ENCODE data around the gene OSCAR.

The OSCAR gene

DNA sequence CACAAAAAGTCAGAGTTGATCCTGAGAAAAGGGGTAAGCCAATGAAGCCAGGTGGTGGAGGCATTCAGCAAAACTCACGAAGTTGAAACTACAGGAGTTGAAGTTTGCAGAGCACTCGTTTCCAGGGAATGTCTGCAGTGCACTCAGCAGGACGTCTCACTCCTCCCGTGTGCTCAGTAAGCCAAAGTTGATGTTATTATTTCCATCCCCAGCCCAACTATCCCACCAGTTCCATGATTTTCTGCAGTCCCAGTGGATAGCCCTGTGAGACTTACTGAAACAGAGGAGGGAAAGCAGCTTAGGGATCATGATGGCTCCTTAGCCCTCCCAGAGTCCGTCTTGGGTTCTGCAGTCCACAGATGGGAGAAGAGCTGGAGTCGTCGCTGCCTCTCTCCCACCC is 19.6 kb downstream of the OSCAR start, which contains the start of gene TARM1:
TARM1 (minus strand) TSS at position 334 of the 400 bp plus-strand sequence; CDS start at position 309, 25 bp downstream.
- DNase-seq (ENCODE audit: low spot score) = no peak
- no peak for TF ChIP-seq CTCF (IDR thresholded peaks at IDR 0.05)
- Histone ChIP-seq H3K27ac (no peak within 1 kb of the TSS), H3K4me3 (no peak within 1 kb of the TSS)

DNA sequence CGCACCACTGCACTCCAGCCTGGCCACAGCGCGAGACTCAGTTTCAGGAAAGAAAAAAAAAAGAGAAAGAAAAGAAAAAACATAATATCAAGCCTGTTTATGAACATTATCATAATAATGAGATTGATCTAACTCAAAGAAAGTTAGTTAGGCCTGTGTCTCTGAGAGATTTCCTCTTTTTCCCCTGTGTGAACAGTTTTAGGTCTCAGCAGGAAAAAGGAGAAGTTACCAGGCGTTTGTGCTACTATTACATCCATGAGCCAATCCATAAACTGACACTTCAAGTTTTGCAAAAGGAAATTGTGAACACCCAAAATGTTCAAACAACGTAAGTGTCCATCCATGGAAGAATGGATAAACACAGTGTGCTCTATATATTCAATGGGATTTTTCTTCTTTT is 23.3 kb downstream of the OSCAR start:
- no peak for TF ChIP-seq CTCF (IDR thresholded peaks at IDR 0.05)
- no peak for DNase-seq (ENCODE audit: low spot score)
- Histone ChIP-seq H3K4me3 (no peak overlapping the region), H3K27ac (no peak overlapping the region)

DNA sequence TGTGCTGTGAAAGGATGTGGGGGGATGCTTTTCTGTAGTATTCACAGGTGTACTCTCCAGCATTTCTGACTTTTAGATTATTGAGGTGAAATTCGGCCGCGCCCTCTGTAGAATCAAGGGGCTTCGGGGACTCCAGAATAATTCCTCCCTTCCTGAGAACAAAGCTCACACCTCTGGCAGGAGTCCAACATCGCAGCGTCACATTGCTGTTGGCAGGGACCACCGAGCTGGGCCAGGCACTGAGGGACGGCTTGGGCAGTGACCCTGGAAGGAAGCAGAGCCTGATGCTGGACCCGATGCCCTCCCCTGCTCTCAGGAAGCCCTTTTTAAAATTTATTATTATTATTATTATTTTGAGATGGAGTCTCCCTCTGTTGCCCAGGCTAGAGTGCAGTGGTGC is 25.8 kb downstream of the OSCAR start:
- DNase-seq (ENCODE audit: low spot score) = no peak
- Histone ChIP-seq H3K27ac (no peak overlapping the region), H3K4me3 (no peak overlapping the region)
- TF ChIP-seq CTCF (IDR thresholded peaks at IDR 0.05) = no peak

DNA sequence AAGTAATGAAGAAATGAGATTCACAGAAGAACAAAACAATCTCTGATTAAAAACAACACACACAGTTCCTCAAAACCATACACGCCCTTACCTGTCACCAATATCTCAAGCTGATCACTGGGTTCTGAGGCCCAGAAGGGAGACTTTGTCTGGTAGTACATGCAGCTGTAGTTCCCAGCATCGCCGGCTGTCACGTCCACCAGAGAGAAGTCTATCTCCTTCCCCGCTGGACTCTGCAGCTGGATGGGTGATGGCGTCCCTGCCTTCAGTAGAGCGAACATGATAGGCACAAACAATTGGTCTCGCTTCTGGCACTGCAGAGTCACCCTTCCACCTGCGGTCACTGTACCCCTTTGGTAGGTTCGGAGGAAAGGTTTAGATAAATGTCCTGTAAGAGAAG is 26.8 kb downstream of the OSCAR start:
- H3K27ac ChIP-seq = no peak overlapping the region
- no peak overlapping the region for H3K4me3 ChIP-seq
- no peak for DNase-seq (ENCODE audit: low spot score)
- no peak for TF ChIP-seq CTCF (IDR thresholded peaks at IDR 0.05)

DNA sequence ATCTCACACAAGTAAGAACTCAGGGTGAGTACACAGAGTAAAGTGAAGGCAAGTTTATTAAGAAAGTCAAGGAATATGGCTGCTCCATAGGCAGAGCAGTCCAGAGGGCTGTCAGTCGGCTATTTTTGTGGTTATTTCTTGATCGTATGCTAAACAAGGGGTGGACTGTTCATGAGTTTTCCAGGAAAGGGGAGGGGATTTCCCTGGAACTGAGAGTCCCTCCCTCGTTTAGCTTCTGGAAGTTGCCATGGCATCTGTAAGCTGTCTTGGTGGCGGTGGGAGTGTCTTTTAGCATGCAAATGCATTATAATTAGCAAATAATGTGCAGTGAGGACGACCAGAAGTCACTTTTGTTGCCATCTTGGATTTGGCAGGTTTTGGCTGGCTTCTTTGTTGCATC is 31.1 kb downstream of the OSCAR start:
- no peak for TF ChIP-seq CTCF (IDR thresholded peaks at IDR 0.05)
- no peak for DNase-seq (ENCODE audit: low spot score)
- H3K4me3 ChIP-seq = no peak overlapping the region
- H3K27ac ChIP-seq = no peak overlapping the region

DNA sequence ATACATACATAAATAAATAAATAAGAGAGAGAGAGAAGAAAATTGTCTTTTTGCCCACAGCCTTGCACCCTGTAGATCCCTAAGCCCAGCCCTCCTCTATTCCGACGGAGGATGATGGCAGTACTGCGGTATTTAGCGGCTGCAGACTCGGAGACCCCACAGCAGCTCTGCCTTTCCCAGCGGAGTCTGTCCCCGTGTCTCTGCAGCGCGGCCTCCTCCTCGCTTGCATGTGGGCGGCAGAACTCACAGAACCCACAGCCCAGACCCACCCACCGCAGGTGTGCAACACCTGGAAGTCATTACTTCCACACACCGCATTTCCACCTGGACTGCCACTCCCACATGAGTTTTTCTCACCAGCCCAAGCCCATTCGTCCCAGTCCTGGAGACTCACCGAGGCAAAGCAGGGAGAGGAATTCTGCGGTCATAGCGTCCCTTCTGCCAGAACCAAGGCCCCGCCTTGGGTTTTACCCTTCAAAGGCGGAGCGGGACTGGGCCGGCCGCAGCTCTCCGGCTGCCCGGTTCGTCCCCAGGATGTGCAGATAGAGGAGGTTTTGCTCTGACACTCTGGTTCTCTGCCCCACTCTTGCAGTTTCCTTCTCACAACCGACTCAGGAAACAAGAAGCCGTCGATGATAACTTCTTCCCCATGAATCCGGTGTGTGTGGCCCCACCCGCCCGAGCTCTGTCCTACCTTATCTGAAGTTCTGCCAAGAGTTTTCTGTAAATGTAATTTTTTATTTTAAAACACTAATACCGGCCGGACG is 37.1 kb downstream of the OSCAR start, which contains the start of gene VSTM1:
VSTM1 (minus strand) TSS at position 548 of the 767 bp plus-strand sequence; CDS start at position 428, 120 bp downstream.
- H3K27ac ChIP-seq = no peak within 1 kb of the TSS
- no peak for DNase-seq (ENCODE audit: low spot score)
- H3K4me3 ChIP-seq = no peak within 1 kb of the TSS
- TF ChIP-seq CTCF (IDR thresholded peaks at IDR 0.05) = no peak

DNA sequence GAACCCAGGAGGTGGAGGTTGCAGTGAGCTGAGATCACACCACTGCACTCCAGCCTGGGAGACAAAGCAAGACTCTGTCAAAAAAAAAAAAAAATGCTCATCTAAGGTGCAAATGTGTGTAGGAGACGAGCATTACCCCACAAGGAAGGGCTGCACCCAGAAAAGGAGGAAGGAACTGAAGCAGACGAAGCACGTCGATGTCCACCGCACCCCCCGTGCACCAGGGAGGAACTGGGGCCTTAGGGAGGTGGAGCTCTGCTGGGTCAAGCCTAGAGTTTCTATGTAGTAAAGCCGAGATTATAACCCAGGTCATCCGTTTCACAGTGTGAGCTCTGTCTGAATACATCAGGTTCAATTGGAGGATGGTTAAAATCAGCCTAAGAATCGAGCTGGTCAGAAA is 38.0 kb downstream of the OSCAR start:
- H3K4me3 ChIP-seq = no peak overlapping the region
- TF ChIP-seq CTCF (IDR thresholded peaks at IDR 0.05) = no peak
- no peak for DNase-seq (ENCODE audit: low spot score)
- no peak overlapping the region for H3K27ac ChIP-seq
